ENCODE results near the gene TACC3.

TACC3 gene

DNA sequence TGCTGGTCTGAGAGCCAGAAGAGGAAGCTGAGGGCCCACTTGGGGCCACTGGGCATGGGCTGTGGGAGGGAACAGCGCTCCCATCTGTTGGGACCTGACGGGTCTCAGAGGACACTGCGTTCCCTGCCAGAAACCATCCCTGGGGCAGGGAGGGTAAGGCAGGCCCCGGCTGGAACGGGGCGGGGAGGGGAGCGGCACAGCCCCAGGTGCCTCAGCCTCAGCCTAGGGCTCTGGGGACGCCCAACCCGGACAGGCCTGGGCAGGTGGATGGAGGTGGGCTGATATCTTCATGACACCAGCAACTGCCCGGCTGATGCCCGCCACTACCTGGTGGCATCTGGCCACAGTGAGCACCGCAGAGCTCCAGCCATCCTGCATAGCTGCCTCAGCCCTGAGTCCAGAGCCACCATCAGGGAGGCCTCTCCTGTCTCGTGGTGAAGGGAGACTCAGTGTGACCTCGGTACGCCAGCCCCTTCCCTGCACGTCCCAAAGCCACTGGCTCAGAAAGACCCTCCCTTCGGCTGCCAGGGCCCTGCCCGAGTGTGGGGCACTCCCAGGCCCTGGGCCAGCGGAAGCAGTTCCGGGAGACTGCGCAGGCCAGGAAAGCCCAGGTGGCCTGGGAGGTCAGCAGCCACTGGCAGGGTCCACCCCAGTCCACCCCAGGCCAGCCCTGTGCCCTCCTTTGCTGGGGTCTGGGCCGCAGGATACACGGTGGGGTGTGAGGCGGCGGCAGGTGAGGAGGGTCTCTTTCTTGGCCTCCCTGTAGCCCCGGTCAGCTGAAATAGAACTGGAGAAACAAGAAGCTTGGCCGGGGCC lies 37.2 kb downstream of the TACC3 start:
- DNase-seq = no peak

- DNase-seq = no peak
Measured at GRCh38 chr4:1759170-1759817, 38.0 kb downstream of the TACC3 start.

DNA sequence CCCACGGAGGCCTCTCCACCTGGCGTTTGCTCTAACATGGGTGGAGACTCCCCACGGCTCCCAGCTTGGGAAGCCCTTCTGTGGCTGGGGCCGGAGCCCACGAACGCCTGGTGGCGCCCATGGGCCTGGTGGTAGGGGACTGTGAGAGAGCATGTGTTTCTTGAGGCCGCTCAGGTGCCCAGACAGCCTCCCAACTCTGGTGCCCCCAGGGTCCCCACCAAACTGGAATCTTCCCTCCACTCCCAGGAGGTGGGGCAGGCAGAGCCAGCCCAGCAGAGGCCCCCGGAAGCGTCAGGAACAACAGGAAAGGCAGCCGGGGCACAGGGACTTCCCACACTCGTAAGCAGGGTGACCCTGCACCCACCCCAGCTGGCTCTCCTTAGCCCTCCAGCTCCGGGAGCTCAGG lies 38.5 kb downstream of the TACC3 start:
- no peak for DNase-seq

GRCh38 chr4:1760521-1761071 lies 39.3 kb downstream of the TACC3 start:
- peak in 4 of 56 donors; percentile 9 to 60 (median 26) for DNase-seq

GRCh38 chr4:1761130-1761689 lies 39.9 kb downstream of the TACC3 start:
- no peak for DNase-seq

DNA sequence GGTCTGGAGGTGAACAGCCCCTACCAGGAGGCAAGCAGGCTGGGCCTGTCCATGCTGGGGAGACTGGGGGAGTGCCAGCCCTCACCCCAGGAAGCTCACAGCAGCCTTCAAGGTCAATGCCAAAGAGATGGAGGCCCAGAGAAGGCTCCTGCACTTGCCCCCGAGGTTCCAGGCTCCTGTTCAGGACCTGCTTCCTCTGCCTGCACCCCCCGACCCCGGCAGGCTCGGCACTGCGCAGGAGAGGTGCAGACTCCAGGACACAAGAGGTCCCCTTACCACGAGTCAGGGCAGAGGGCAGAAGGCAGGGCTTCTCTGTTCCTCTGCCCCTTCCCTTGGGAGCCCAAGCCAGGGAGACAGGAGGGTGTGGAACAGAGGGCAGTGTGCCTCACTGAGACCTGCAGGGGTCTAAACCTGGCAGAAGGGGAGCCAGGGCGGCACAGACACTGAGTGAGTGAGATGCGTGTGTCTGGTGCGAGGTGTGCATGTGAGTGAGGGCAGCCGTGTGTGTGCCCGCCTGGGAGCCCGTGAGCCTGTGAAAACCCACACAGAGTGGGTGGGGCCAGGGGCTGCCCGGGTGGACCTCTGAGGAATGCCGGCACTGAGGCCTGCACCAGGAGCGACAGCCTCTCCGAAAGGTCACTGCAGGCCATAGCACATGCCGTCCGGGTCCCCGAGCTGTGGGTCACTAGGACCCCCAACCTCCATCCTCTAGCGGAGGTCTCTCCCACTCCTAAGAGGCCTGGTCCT lies 41.1 kb downstream of the TACC3 start:
- DNase-seq = no peak

DNA sequence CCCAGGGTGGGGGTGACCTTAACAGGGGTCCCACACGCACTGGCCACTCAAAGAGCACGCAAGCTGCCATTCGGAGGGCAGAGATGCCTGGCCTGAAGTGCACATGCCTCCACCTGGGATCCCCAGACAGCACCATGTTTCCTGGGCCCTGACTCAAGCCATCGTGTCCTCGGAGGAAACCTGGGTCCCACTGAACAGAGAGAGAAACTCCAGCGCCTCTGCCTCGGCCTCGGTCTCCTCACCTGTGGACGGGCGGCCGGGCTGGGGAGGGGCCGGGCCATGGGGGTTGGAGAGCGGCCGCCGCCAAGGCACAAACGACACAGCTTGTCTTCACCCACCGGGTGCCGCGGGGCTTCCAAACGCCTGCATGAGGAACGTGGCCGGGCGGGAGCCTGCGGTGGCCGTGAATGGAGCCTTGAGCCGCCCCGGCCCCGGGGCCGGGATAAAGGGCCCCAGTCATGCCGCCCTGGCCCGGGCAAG lies 41.8 kb downstream of the TACC3 start:
- peak in 1 of 56 donors; percentile 23 for DNase-seq

DNA sequence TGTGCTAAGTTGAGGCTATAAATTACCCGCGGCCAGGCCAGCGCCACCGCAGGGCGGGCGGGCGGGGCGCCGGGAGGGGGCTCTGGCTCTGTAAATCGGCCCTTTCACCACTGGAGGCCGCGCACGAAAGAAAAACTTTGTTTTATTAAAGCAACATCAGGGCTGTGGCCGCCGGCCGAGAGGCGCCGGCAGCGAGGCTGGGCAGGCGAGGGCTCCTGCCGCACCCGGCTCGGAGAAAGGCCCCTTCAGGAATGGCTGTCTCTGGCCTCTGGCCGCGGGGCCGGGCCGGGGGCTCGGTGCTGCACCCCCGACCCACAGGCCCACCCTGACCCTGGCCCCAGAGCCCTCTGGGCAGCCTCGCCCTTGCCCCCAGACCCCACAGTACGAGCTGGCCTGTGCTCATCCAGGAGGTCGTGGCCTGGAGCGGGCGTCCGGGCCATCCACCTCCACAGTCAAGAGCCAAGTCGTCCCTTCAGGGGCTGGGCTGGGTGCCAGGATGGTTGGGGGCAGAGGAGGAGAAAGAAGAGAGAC lies 42.3 kb downstream of the TACC3 start:
- DNase-seq = peak in 30 of 56 donors; percentile 13 to 69 (median 40)

GRCh38 chr4:1764670-1765069 lies 43.3 kb downstream of the TACC3 start:
- DNase-seq = no peak

DNA sequence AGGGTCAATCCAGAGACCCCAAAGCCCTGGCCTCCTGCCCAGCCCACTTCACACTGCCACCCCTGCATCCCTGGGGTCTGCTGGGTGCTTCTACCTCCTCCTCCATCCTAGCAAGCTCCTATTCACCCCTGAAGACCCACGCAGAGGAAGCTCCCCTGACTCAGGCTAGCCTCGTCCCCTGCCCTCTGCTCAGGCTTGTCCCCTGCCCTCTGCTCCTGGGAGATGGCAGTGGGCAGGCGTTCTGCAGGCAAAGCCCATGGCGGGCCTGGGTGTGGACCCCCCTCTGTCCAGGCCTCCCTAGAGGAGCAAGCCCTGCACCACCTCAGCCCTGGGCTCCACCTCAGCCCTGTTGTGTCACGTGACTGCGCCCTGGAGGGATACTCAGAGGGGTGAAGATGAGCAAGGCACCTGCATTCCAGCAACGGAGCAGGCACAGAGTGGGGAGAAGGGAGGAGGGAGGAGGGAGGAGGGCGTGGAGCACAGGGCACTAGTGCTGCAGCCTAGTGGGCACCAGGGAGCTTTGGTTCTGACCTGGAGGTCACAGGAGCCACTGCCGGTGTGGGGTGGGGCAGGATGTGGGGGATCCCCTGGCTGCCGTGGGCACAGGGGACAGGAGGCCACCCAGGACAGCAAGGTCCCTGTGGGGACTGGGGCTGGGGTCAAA lies 44.2 kb downstream of the TACC3 start:
- no peak for DNase-seq

- DNase-seq = peak in 4 of 56 donors; percentile 6 to 36 (median 16)
Measured at GRCh38 chr4:1766106-1767060, 45.1 kb downstream of the TACC3 start.

- peak in 18 of 56 donors; percentile 19 to 72 (median 46) for DNase-seq
Measured at GRCh38 chr4:1767061-1767769, 45.9 kb downstream of the TACC3 start.

DNA sequence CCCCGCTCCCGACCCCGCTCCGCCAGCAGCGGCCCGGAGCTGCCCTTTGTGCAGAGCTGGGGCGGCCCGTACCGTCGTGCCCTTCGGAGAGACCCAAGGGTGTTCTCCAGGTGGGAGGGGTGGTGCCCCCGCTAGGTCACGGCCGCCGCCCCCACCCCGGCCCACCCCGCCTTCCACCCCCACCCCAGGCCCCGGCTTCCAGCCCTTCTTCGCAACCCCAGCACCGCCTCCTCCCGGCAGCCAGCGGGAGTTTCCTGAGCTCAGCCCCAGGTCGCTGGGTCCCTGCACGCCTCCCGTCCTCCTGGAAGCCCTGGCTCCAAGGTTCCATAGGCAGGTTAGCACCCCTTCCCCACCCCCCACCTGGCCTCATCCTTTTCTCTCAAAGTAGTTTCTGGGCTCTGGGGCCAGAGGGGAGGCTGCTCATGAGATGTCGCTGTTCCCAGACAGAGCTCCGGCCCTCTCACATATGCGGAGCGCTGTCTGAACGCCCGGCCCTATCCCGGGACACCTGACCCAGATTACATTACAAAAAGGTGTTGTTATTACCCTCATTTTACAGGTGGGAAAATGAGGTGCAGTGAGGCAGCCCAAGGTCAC lies 46.5 kb downstream of the TACC3 start:
- no peak for DNase-seq

DNA sequence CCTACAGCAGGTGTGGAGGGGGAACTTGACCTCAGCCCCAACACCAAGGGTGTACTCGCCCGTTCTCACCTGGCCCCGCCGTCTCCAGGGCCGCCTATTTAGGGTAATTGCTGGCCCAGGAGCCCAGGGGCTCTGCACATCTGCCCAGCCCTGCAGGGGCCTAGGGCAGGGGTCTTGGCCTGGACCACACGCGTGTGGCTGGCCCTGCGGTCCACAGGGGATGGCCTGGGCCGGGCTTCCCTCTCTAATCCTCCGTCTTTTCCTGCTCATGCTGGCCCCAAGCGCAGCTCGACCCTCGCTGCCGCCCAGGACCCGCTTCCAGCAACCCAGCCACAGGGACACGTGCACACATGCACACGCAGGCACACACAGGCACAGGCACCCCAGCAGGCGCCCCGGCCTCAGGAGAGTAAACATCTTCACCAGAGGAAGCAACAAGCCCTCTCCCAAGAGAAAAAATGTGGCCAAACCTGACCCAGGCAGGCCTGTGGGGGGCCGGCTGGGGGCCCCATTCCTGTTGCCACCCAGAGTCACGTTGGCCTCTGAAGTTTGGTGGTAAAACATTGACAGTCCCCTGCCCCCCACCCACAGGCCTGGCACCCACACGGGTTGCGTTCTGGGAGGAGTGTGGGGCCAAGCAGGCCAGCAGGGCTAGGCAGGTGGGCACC lies 47.2 kb downstream of the TACC3 start:
- DNase-seq = no peak

GRCh38 chr4:1769692-1770091 lies 48.4 kb downstream of the TACC3 start:
- DNase-seq = no peak

DNA sequence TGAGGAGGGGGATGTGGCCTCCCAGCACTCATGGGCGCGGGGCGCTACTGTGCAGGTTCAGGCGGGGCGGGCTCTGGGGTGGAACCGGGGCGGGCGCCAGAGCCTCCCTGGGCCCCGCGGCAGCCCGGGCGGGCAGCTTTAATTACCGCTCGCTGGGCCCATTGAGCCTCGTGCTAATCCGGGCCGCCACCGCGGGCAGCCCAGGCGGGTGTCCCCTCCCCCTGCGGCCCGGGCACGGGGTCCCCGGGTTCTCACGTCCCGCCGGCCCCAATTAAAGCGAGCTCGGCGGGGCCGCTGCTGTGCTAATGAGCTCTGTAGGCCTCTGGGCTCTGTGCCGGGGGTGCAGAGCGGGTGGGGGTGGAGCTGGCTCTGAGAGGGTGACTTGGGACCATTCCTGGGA lies 48.9 kb downstream of the TACC3 start:
- DNase-seq = peak in 30 of 56 donors; percentile 10 to 82 (median 46)

DNA sequence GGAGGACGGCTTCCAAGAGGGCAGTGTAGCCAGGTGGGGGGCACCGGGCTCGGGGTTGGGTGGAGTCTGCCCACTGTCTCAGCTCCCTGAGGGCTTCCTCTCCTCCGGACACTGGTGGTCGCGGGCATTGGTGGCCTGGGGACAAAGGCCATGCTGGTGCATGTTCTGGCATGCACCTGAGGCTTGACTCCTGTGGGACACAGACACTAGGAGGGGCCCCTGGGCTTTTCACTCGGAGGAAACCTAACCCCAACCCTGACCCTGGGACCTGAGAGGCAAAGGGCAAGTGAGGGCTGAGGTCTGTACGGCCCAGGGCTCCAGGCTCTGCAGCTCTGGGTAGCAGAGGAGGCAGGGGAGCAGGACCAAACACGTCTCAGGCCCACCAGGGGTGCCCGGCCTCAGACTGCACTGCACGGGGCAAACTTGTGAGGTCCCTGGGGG lies 49.5 kb downstream of the TACC3 start:
- no peak for DNase-seq

Measured in nucleus accumbens (tissue), 56 donors.